Measurements from ENCODE around the gene EPS8. TPM values are rescaled to one million over a fixed set of nuclear protein-coding genes. Genes with fewer than 3 reads are reported as not detected.

Gene EPS8
- total and polyA plus RNA-seq, 8 donors: 9.1 to 287 (median 36.1) TPM

- TF ChIP-seq POLR2AphosphoS5 (IDR thresholded peaks at IDR 0.05) (no peak), EP300 (IDR thresholded peaks at IDR 0.05) (no peak), CTCF (IDR thresholded peaks at IDR 0.05) (no peak), POLR2A (IDR thresholded peaks at IDR 0.05) (no peak)
- intact Hi-C loops (cut with DNase I; ENCODE audit: low total_unique reads): no loop called here
- Histone ChIP-seq H3K36me3 (peaks cover 0 to 13% (median 10%) of the 10 kb centered on the region in 4 donors), H3K9me3 (no peaks in the 10 kb centered on the region), H3K4me3 (no peak overlapping the region), H3K4me1 (peaks cover 0 to 32% (median 16%) of the 10 kb centered on the region in 4 donors), H3K27me3 (no peaks in the 10 kb centered on the region), H3K27ac (peak overlapping the region in 4 of 5 donors; percentile 62 to 82 (median 74))
- DNase-seq: no peak
- WGBS, 5 donors: 62 to 82% (median 78%) methylated on average over 3 of the region's 3 CpGs
Measured at GRCh38 chr12:15629761-15630160, 159.4 kb downstream of the EPS8 start.

- Histone ChIP-seq H3K27ac (peak overlapping the region in 4 of 5 donors; percentile 72 to 82 (median 76)), H3K4me3 (no peak overlapping the region), H3K4me1 (peaks cover 0 to 32% (median 16%) of the 10 kb centered on the region in 4 donors), H3K9me3 (no peaks in the 10 kb centered on the region), H3K36me3 (peaks cover 0 to 17% (median 12%) of the 10 kb centered on the region in 4 donors), H3K27me3 (no peaks in the 10 kb centered on the region)
- DNase-seq: peak; percentile 28 to 80
- TF ChIP-seq POLR2A (IDR thresholded peaks at IDR 0.05) (no peak), EP300 (IDR thresholded peaks at IDR 0.05) (peak; percentile 77), CTCF (IDR thresholded peaks at IDR 0.05) (no peak), POLR2AphosphoS5 (IDR thresholded peaks at IDR 0.05) (peak; percentile 70 to 83 (median 73))
- intact Hi-C loops (cut with DNase I; ENCODE audit: low total_unique reads): no loop called here
- 18 to 30% (median 25%) methylated on average over 5 of the region's 5 CpGs for WGBS, 5 donors
Measured at GRCh38 chr12:15629108-15629507, 160.1 kb downstream of the EPS8 start.

GRCh38 chr12:15627995-15628945, 160.9 kb downstream of the EPS8 start:
- TF ChIP-seq POLR2AphosphoS5 (IDR thresholded peaks at IDR 0.05): no peak
- TF ChIP-seq EP300 (IDR thresholded peaks at IDR 0.05): no peak
- no peak for TF ChIP-seq CTCF (IDR thresholded peaks at IDR 0.05)
- TF ChIP-seq POLR2A (IDR thresholded peaks at IDR 0.05): no peak
- H3K36me3 ChIP-seq: peaks cover 0 to 26% (median 20%) of the 10 kb centered on the region in 4 donors
- H3K27ac ChIP-seq: peak overlapping the region in 4 of 5 donors; percentile 72 to 82 (median 76)
- intact Hi-C loops (cut with DNase I; ENCODE audit: low total_unique reads): no loop called here
- 52 to 61% (median 56%) methylated on average over 4 of the region's 4 CpGs for WGBS, 5 donors
- DNase-seq: peak in 1 of 2 donors; percentile 31
- no peak overlapping the region for H3K4me3 ChIP-seq
- H3K9me3 ChIP-seq: no peaks in the 10 kb centered on the region
- peaks cover 0 to 32% (median 16%) of the 10 kb centered on the region in 4 donors for H3K4me1 ChIP-seq
- H3K27me3 ChIP-seq: no peaks in the 10 kb centered on the region

- H3K4me1 ChIP-seq: peaks cover 0 to 27% (median 16%) of the 10 kb centered on the region in 4 donors
- TF ChIP-seq CTCF (IDR thresholded peaks at IDR 0.05) (no peak), POLR2A (IDR thresholded peaks at IDR 0.05) (no peak), EP300 (IDR thresholded peaks at IDR 0.05) (no peak), POLR2AphosphoS5 (IDR thresholded peaks at IDR 0.05) (no peak)
- intact Hi-C loops (cut with DNase I; ENCODE audit: low total_unique reads): no loop called here
Measured at GRCh38 chr12:15625075-15625474, 164.1 kb downstream of the EPS8 start.

More at GRCh38 chr12:15625075-15625474, 164.1 kb downstream of the EPS8 start:
- Histone ChIP-seq H3K4me3 (no peak overlapping the region), H3K9me3 (no peaks in the 10 kb centered on the region), H3K27ac (peak overlapping the region in 1 of 5 donors; percentile 3), H3K36me3 (peaks cover 0 to 45% (median 33%) of the 10 kb centered on the region in 4 donors), H3K27me3 (no peaks in the 10 kb centered on the region)
- 92 to 100% (median 97%) methylated on average over 2 of the region's 2 CpGs for WGBS, 5 donors
- no peak for DNase-seq

All from stomach (tissue), 9 donors.